NAMALWA (cell line): ENCODE measurements around the gene C10orf95.
"Not testable (repeated sequence)": the region's sequence is repeated elsewhere in the genome, so short reads cannot be mapped to it uniquely, and the experiment has no call there.

Experiments used
- DNase-seq: peaks from one replicate; pipeline ENCODE4 v3.0.0-alpha.2; 2015; ENCODE audit warnings: low spot score

C10orf95 gene

GRCh38 chr10:102465466-102465865 is 14.1 kb upstream of the C10orf95 start:
- DNase-seq: no peak

GRCh38 chr10:102463983-102464382 is 12.6 kb upstream of the C10orf95 start:
- no peak for DNase-seq

GRCh38 chr10:102462512-102463054 is 11.2 kb upstream of the C10orf95 start:
- DNase-seq: peak; percentile 50

GRCh38 chr10:102461187-102462054 is 10.1 kb upstream of the C10orf95 start:
- peak; percentile 93 for DNase-seq

GRCh38 chr10:102460836-102461186 is 9.5 kb upstream of the C10orf95 start:
- DNase-seq: no peak

GRCh38 chr10:102458656-102459055 is 7.3 kb upstream of the C10orf95 start:
- no peak for DNase-seq

- no peak for DNase-seq
These were observed 6.3 kb upstream of the C10orf95 start for GRCh38 chr10:102457591-102458150.

GRCh38 chr10:102455893-102456471 is 4.6 kb upstream of the C10orf95 start:
- no peak for DNase-seq

- DNase-seq: not testable (repeated sequence)
These were observed 3.5 kb upstream of the C10orf95 start for GRCh38 chr10:102454662-102455487.

GRCh38 chr10:102453502-102453901 is 2.2 kb upstream of the C10orf95 start:
- DNase-seq: no peak

- peak; percentile 32 for DNase-seq
These were observed 1.5 kb upstream of the C10orf95 start for GRCh38 chr10:102452672-102453340.

- peak; percentile 89 for DNase-seq
These were observed 804 bp downstream of the C10orf95 start for GRCh38 chr10:102450374-102451104.

GRCh38 chr10:102450124-102450373 is 1.3 kb downstream of the C10orf95 start:
- DNase-seq: no peak

GRCh38 chr10:102449321-102450123 is 1.8 kb downstream of the C10orf95 start:
- peak; percentile 92 for DNase-seq

- no peak for DNase-seq
These were observed 6.5 kb downstream of the C10orf95 start for GRCh38 chr10:102444851-102445250.

GRCh38 chr10:102438374-102438773 is 13.0 kb downstream of the C10orf95 start:
- DNase-seq: no peak

GRCh38 chr10:102437515-102437914 is 13.8 kb downstream of the C10orf95 start:
- no peak for DNase-seq

GRCh38 chr10:102436312-102436711 is 15.0 kb downstream of the C10orf95 start:
- DNase-seq: no peak

GRCh38 chr10:102435529-102436233 is 15.7 kb downstream of the C10orf95 start:
- no peak for DNase-seq

- DNase-seq: no peak
These were observed 16.2 kb downstream of the C10orf95 start for GRCh38 chr10:102435133-102435497.
